PC-3 (cell line): ENCODE data around the gene FGGY. TPM values are rescaled to one million over a fixed set of nuclear protein-coding genes. Genes with fewer than 3 reads are reported as not detected.
"Not testable (repeated sequence)": the region's sequence is repeated elsewhere in the genome, so short reads cannot be mapped to it uniquely, and the experiment has no call there.

Experiments used
- ATAC-seq: fragments of 200-7000 bp; cut with Tn5 transposase; 2 replicates; pipeline ENCODE4 v1.9.1; 2020; ENCODE audit warnings: mild to moderate bottlenecking, moderate library complexity
- BruUV-seq: library from RNA; stranded (reverse); fragments of 400-500 nt; replicated peaks from 2 replicates; lab custom pipeline; 2021; lab: Mats Ljungman, UMichigan
- CTCF ChIA-PET: fragments of 300-600 bp; sonication (Branson Sonifier 250); formaldehyde crosslinking; loops from one replicate; lab custom pipeline; 2022; ENCODE audit warnings: antibody characterized with exemption; lab: Charles Lee
- POLR2A ChIA-PET: fragments of 300-600 bp; sonication (Branson Sonifier 250); formaldehyde crosslinking; loops from one replicate; lab custom pipeline; 2022; ENCODE audit warnings: antibody characterized with exemption; ENCODE audit not compliant: unreplicated experiment; lab: Charles Lee
- DNase-seq: peaks from one replicate; pipeline ENCODE4 v3.0.0-alpha.2; 2015
- H2AFZ ChIP-seq: fragments of 300-600 bp; sonication (generic); 2 replicates; pipeline ENCODE4 v1.6.0; 2016; ENCODE audit warnings: antibody characterized with exemption, low read length
- H3F3A ChIP-seq: fragments of 300-600 bp; sonication (generic); one replicate; pipeline ENCODE4 v1.6.0; 2017; ENCODE audit warnings: antibody characterized with exemption, low read length, control low read depth, mild to moderate bottlenecking; ENCODE audit not compliant: unreplicated experiment
- H3K27ac ChIP-seq: fragments of 300-600 bp; sonication (generic); 2 replicates; pipeline ENCODE4 v1.5.1; 2016; ENCODE audit warnings: mild to moderate bottlenecking, low read length
- H3K27me3 ChIP-seq: fragments of 300-600 bp; sonication (generic); 2 replicates; pipeline ENCODE4 v1.6.1; 2016; ENCODE audit warnings: low read length, mixed read lengths
- H3K36me3 ChIP-seq: fragments of 300-600 bp; sonication (generic); 2 replicates; pipeline ENCODE4 v1.6.1; 2016; ENCODE audit warnings: low read depth, mixed run types, low read length, mixed read lengths
- H3K4me1 ChIP-seq: fragments of 300-600 bp; sonication (generic); 2 replicates; pipeline ENCODE4 v1.5.1; 2016; ENCODE audit warnings: low read length; ENCODE audit not compliant: insufficient read depth
- H3K4me2 ChIP-seq: fragments of 300-600 bp; sonication (generic); 2 replicates; pipeline ENCODE4 v1.6.0; 2016; ENCODE audit warnings: low read length
- H3K4me3 ChIP-seq: fragments of 300-600 bp; sonication (generic); 2 replicates; pipeline ENCODE4 v1.5.1; 2016; ENCODE audit warnings: mild to moderate bottlenecking, low read length, mixed read lengths
- H3K79me2 ChIP-seq: fragments of 300-600 bp; sonication (generic); 2 replicates; pipeline ENCODE4 v1.6.1; 2017; ENCODE audit warnings: low read length, mixed read lengths
- H3K9ac ChIP-seq: fragments of 300-600 bp; sonication (generic); 2 replicates; pipeline ENCODE4 v1.6.0; 2016; ENCODE audit warnings: mild to moderate bottlenecking, low read length
- H3K9me2 ChIP-seq: fragments of 300-600 bp; sonication (generic); replicated peaks from 2 replicates; pipeline ENCODE4 v1.6.1; 2016; ENCODE audit warnings: mixed run types, low read length, mixed read lengths
- H3K9me3 ChIP-seq: fragments of 300-600 bp; sonication (generic); 2 replicates; pipeline ENCODE4 v1.6.1; 2016; ENCODE audit warnings: low read length, mixed read lengths
- H4K20me1 ChIP-seq: fragments of 300-600 bp; sonication (generic); 2 replicates; pipeline ENCODE4 v1.6.1; 2016; ENCODE audit warnings: low read length, mixed read lengths
- EZH2 ChIP-seq: fragments of 300-600 bp; sonication (generic); IDR thresholded peaks from one replicate; pipeline ENCODE4 v1.6.1; 2017; ENCODE audit warnings: antibody characterized with exemption, mild to moderate bottlenecking, low read length; ENCODE audit not compliant: unreplicated experiment
- EZH2phosphoT487 ChIP-seq: fragments of 300-600 bp; sonication (generic); IDR thresholded peaks from 2 replicates; pipeline ENCODE4 v1.6.1; 2018; ENCODE audit warnings: mild to moderate bottlenecking, antibody characterized with exemption, low read length, borderline replicate concordance
- intact Hi-C: fragments of 100-400 bp; cut with micrococcal nuclease; formaldehyde crosslinking; loops from 2 replicates; pipeline ENCODE4 v1.9.0; 2023
- total RNA-seq: library from RNA; depleted of rRNA; stranded (reverse); fragments of >200 nt; gene quantifications from 2 replicates; pipeline ENCODE4 v1.2.3, GENCODE V29; 2014
- TF ChIP-seq, protein P1 (sequence below): fragments of 300-600 bp; sonication (generic); conservative IDR thresholded peaks from 2 replicates; pipeline ENCODE4 v1.5.1; 2017; ENCODE audit warnings: antibody characterized with exemption, low read depth, mild to moderate bottlenecking, low read length

Gene FGGY
- total RNA-seq, 1 experiment from 2014 or later = 7.4 TPM

DNA sequence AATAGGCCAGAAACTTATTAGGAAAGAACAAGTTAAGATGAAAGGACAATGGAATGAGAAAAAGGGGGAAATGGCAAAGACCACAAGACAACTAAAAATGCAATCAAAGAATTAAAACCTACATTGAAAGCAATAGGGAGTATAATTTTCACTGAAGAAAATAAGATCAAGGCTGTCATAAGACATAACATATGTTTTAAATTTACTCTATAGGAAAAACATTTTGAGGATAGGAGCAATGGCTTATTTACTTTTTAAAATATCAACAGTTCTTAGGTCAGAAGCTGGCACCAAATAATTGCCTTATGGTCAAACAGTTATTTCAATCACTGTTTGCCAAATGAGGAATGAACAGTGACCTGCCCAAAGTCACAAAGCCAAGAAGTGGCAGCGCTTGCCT lies 346.6 kb downstream of the FGGY start:
- DNase-seq = no peak
- no peak for ATAC-seq
- intact Hi-C loops = no loop called here
- Histone ChIP-seq H3K9me3 (no peaks in the 10 kb centered on the region), H3K27me3 (no peaks in the 10 kb centered on the region), H3K27ac (no peak overlapping the region), H2AFZ (no peak overlapping the region), H3F3A (no peaks in the 10 kb centered on the region), H3K4me3 (no peak overlapping the region), H3K4me2 (no peak overlapping the region), H4K20me1 (no peaks in the 10 kb centered on the region), H3K79me2 (no peaks in the 10 kb centered on the region), H3K9me2 (no peaks in the 10 kb centered on the region), H3K4me1 (no peaks in the 10 kb centered on the region), H3K36me3 (no peaks in the 10 kb centered on the region), H3K9ac (no peak overlapping the region)
- POLR2A ChIA-PET = no interaction called here
- CTCF ChIA-PET = no interaction called here
- no peak for TF ChIP-seq EZH2
- TF ChIP-seq, protein P1, sequence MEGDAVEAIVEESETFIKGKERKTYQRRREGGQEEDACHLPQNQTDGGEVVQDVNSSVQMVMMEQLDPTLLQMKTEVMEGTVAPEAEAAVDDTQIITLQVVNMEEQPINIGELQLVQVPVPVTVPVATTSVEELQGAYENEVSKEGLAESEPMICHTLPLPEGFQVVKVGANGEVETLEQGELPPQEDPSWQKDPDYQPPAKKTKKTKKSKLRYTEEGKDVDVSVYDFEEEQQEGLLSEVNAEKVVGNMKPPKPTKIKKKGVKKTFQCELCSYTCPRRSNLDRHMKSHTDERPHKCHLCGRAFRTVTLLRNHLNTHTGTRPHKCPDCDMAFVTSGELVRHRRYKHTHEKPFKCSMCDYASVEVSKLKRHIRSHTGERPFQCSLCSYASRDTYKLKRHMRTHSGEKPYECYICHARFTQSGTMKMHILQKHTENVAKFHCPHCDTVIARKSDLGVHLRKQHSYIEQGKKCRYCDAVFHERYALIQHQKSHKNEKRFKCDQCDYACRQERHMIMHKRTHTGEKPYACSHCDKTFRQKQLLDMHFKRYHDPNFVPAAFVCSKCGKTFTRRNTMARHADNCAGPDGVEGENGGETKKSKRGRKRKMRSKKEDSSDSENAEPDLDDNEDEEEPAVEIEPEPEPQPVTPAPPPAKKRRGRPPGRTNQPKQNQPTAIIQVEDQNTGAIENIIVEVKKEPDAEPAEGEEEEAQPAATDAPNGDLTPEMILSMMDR = no peak
- no peak for TF ChIP-seq EZH2phosphoT487
- BruUV-seq = no TSS peak

DNA sequence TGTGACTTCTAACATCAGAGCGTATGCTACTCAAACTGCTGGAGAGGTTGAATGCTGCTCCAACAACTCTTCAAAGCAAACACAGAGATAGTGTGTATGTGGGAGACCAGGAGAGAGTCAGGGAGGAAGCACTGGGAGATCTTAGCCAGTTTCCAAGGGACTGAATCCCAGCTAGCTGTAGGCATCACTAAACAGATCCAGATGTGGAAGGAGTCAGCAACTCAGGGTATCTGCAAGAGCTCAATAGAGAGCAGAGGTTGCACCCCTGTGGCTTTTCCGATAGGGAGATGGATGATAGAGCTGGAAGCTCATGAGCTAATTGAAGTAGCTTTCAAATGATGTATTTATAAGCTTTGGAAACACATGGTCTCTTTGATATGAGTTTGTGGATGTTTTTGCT lies 349.0 kb downstream of the FGGY start:
- H3K4me1 ChIP-seq = no peaks in the 10 kb centered on the region
- no peaks in the 10 kb centered on the region for H3K27me3 ChIP-seq
- no peak overlapping the region for H2AFZ ChIP-seq
- H3K4me2 ChIP-seq = no peak overlapping the region
- no peaks in the 10 kb centered on the region for H3F3A ChIP-seq
- H3K9me2 ChIP-seq = no peaks in the 10 kb centered on the region
- no peaks in the 10 kb centered on the region for H4K20me1 ChIP-seq
- H3K36me3 ChIP-seq = no peaks in the 10 kb centered on the region
- no peaks in the 10 kb centered on the region for H3K79me2 ChIP-seq
- no peak overlapping the region for H3K4me3 ChIP-seq
- no peaks in the 10 kb centered on the region for H3K9me3 ChIP-seq
- CTCF ChIA-PET = no interaction called here
- TF ChIP-seq, protein P1 = no peak
- TF ChIP-seq EZH2phosphoT487 (no peak), EZH2 (no peak)
- no peak for DNase-seq
- no peak for ATAC-seq
- H3K27ac ChIP-seq = no peak overlapping the region
- BruUV-seq = no TSS peak
- no peak overlapping the region for H3K9ac ChIP-seq
- intact Hi-C loops = no loop called here
- POLR2A ChIA-PET = no interaction called here

DNA sequence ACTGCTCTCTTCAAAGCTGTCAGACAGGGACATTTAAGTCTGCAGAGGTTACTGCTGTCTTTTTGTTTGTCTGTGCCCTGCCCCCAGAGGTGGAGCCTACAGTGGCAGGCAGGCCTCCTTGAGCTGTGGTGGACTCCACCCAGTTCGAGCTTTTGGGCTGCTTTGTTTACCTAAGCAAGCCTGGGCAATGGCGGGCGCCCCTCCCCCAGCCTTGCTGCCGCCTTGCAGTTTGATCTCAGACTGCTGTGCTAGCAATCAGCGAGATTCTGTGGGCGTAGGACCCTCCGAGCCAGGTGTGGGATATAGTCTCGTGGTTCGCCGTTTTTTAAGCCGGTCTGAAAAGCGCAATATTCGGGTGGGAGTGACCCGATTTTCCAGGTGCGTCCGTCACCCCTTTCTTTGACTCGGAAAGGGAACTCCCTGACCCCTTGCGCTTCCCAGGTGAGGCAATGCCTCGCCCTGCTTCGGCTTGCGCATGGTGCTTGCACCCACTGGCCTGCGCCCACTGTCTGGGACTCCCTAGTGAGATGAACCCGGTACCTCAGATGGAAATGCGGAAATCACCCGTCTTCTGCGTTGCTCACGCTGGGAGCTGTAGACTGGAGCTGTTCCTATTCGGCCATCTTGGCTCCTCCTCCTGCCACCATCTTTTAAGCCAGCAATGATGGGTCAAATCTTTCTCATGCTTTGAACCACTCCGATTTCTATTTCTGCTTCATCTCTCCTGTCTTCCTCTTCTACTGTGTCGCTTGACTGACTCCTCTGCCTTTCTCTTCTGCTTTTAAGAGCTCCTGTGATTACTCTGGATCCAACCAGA lies 356.5 kb downstream of the FGGY start:
- DNase-seq, BruUV-seq, H3K36me3 ChIP-seq, CTCF ChIA-PET, H3K79me2 ChIP-seq, H3F3A ChIP-seq, H3K4me3 ChIP-seq, H3K4me2 ChIP-seq, H4K20me1 ChIP-seq, H3K4me1 ChIP-seq, H3K9me2 ChIP-seq, H3K27me3 ChIP-seq, POLR2A ChIA-PET, H2AFZ ChIP-seq, H3K9me3 ChIP-seq, ATAC-seq, H3K9ac ChIP-seq, H3K27ac ChIP-seq, intact Hi-C loops: not testable (repeated sequence)
